Trophoblast cell (in vitro differentiated cells and primary cell): ENCODE results near the gene PHOX2A.
"Not testable (repeated sequence)": the region's sequence is repeated elsewhere in the genome, so short reads cannot be mapped to it uniquely, and the experiment has no call there.

Source experiments
- DNase-seq, 2 donors: peaks; one replicate each; pipeline ENCODE4 v3.0.0-alpha.2; 2016
- H2AFZ ChIP-seq: 2 replicates; pipeline ENCODE4 v1.6.1; 2013; ENCODE audit warnings: low read length, moderate library complexity, mild to moderate bottlenecking; ENCODE audit not compliant: insufficient read depth, poor library complexity
- H2AK5ac ChIP-seq: 2 replicates; pipeline ENCODE4 v1.6.1; 2013; ENCODE audit warnings: mild to moderate bottlenecking, low read length
- H2BK120ac ChIP-seq: 2 replicates; pipeline ENCODE4 v1.6.1; 2013; ENCODE audit warnings: low read length, mild to moderate bottlenecking, moderate library complexity; ENCODE audit not compliant: insufficient read depth, poor library complexity
- H2BK12ac ChIP-seq: 2 replicates; pipeline ENCODE4 v1.6.1; 2013; ENCODE audit warnings: mild to moderate bottlenecking, low read length, moderate library complexity
- H2BK5ac ChIP-seq: 2 replicates; pipeline ENCODE4 v1.6.1; 2013; ENCODE audit warnings: low read length, low read depth, moderate library complexity, mild to moderate bottlenecking; ENCODE audit not compliant: poor library complexity
- H3K14ac ChIP-seq: 2 replicates; pipeline ENCODE4 v1.6.1; 2013; ENCODE audit warnings: mild to moderate bottlenecking, low read length
- H3K18ac ChIP-seq: 2 replicates; pipeline ENCODE4 v1.6.1; 2013; ENCODE audit warnings: mild to moderate bottlenecking, low read length
- H3K23ac ChIP-seq: 2 replicates; pipeline ENCODE4 v1.6.1; 2013; ENCODE audit warnings: low read length
- H3K27ac ChIP-seq: 2 replicates; pipeline ENCODE4 v1.5.1; 2013; ENCODE audit warnings: low read depth, mild to moderate bottlenecking, inconsistent platforms, low read length, moderate library complexity
- H3K27me3 ChIP-seq: 2 replicates; pipeline ENCODE4 v1.6.1; 2013; ENCODE audit warnings: inconsistent platforms, mild to moderate bottlenecking, low read length, moderate library complexity; ENCODE audit not compliant: insufficient read depth
- H3K36me3 ChIP-seq, 2 experiments: 1 replicate in 1 of 2; 2 replicates in 1 of 2; pipeline ENCODE4 v1.6.1; 2013; ENCODE audit warnings: low read length in 2 of 2, mild to moderate bottlenecking in 2 of 2, moderate library complexity in 1 of 2; ENCODE audit not compliant: insufficient read depth in 2 of 2, control insufficient read depth in 1 of 2
- H3K4ac ChIP-seq: 2 replicates; pipeline ENCODE4 v1.6.1; 2013; ENCODE audit warnings: low read depth, mild to moderate bottlenecking, low read length, moderate library complexity
- H3K4me1 ChIP-seq, 2 experiments: 1 replicate in 1 of 2; 2 replicates in 1 of 2; pipeline ENCODE4 v1.6.1; 2013; ENCODE audit warnings: low read length in 2 of 2, mild to moderate bottlenecking in 2 of 2, moderate library complexity in 1 of 2; ENCODE audit not compliant: insufficient read depth in 2 of 2, control insufficient read depth in 1 of 2
- H3K4me2 ChIP-seq: 2 replicates; pipeline ENCODE4 v1.6.1; 2013; ENCODE audit warnings: inconsistent platforms, mild to moderate bottlenecking, low read length, moderate library complexity
- H3K4me3 ChIP-seq: 2 replicates; pipeline ENCODE4 v1.5.1; 2013; ENCODE audit warnings: mild to moderate bottlenecking, low read depth, low read length, inconsistent platforms
- H3K79me1 ChIP-seq: one replicate; pipeline ENCODE4 v1.6.1; 2013; ENCODE audit warnings: low read length
- H3K79me2 ChIP-seq: 2 replicates; pipeline ENCODE4 v1.6.1; 2013; ENCODE audit warnings: low read length, mild to moderate bottlenecking; ENCODE audit not compliant: control insufficient read depth, insufficient read depth, poor library complexity
- H3K9ac ChIP-seq: 2 replicates; pipeline ENCODE4 v1.6.1; 2013; ENCODE audit warnings: mild to moderate bottlenecking, low read length
- H3K9me3 ChIP-seq: 2 replicates; pipeline ENCODE4 v1.6.1; 2013; ENCODE audit warnings: low read depth, mild to moderate bottlenecking, control low read depth, inconsistent platforms, low read length; ENCODE audit not compliant: insufficient read depth
- H4K12ac ChIP-seq: 2 replicates; pipeline ENCODE4 v1.6.1; 2013; ENCODE audit warnings: low read depth, mild to moderate bottlenecking, low read length, moderate library complexity
- H4K8ac ChIP-seq: 2 replicates; pipeline ENCODE4 v1.6.1; 2013; ENCODE audit warnings: low read depth, mild to moderate bottlenecking, low read length, moderate library complexity
- H4K91ac ChIP-seq: one replicate; pipeline ENCODE4 v1.6.1; 2013; ENCODE audit warnings: low read depth, mild to moderate bottlenecking, low read length, moderate library complexity
- WGBS: extraction: QIAGEN DNeasy Blood & Tissue Kit; methylation state at CpG from one replicate; pipeline ENCODE4 v1.1.7; 2013; ENCODE audit warnings: missing lambda C conversion rate; ENCODE audit not compliant: insufficient read length, insufficient coverage; ENCODE audit errors: extremely low coverage; 5-methylcytosine and 5-hydroxymethylcytosine counted together

Gene PHOX2A

GRCh38 chr11:72266960-72267359 lies 23.0 kb upstream of the PHOX2A start:
- not testable (repeated sequence) for H4K8ac ChIP-seq, H3K27me3 ChIP-seq, H2AFZ ChIP-seq, H3K27ac ChIP-seq, H2AK5ac ChIP-seq, H3K14ac ChIP-seq, H4K12ac ChIP-seq, H3K23ac ChIP-seq, H3K36me3 ChIP-seq, H3K9ac ChIP-seq, H2BK120ac ChIP-seq, H2BK12ac ChIP-seq, H3K79me1 ChIP-seq, H3K4ac ChIP-seq, H3K4me3 ChIP-seq, H3K4me1 ChIP-seq, H4K91ac ChIP-seq, H3K4me2 ChIP-seq, DNase-seq, H3K18ac ChIP-seq, H3K79me2 ChIP-seq, H3K9me3 ChIP-seq, H2BK5ac ChIP-seq
- no CpG with 5 or more reads among the region's 5 CpGs for WGBS

- Histone ChIP-seq H3K9ac (no peak overlapping the region), H3K14ac (no peak overlapping the region), H4K12ac (no peak overlapping the region), H3K27ac (no peak overlapping the region), H3K4me2 (no peak overlapping the region), H3K9me3 (no peaks in the 10 kb centered on the region), H3K23ac (no peak overlapping the region), H4K91ac (no peak overlapping the region), H3K79me2 (no peaks in the 10 kb centered on the region), H3K4me1 (no peaks in the 10 kb centered on the region), H3K4ac (no peak overlapping the region), H2BK12ac (no peak overlapping the region), H2BK120ac (no peak overlapping the region), H3K18ac (no peak overlapping the region), H4K8ac (no peak overlapping the region), H2AFZ (no peak overlapping the region), H3K36me3 (no peaks in the 10 kb centered on the region), H3K27me3 (no peaks in the 10 kb centered on the region), H3K79me1 (no peaks in the 10 kb centered on the region), H2BK5ac (no peak overlapping the region), H2AK5ac (no peak overlapping the region), H3K4me3 (no peak overlapping the region)
- DNase-seq: no peak
Measured at GRCh38 chr11:72265951-72266350, 22.0 kb upstream of the PHOX2A start.

- no peaks in the 10 kb centered on the region for H3K4me1 ChIP-seq
- H2AFZ ChIP-seq: no peak overlapping the region
- H3K27ac ChIP-seq: no peak overlapping the region
- H4K8ac ChIP-seq: no peak overlapping the region
- H3K79me2 ChIP-seq: no peaks in the 10 kb centered on the region
- H3K79me1 ChIP-seq: no peaks in the 10 kb centered on the region
- H3K36me3 ChIP-seq: no peaks in the 10 kb centered on the region
- H3K4ac ChIP-seq: no peak overlapping the region
- DNase-seq: no peak
- H3K4me2 ChIP-seq: no peak overlapping the region
- no peak overlapping the region for H4K12ac ChIP-seq
- no peak overlapping the region for H3K23ac ChIP-seq
- no CpG with 5 or more reads among the region's 4 CpGs for WGBS
- H2BK12ac ChIP-seq: no peak overlapping the region
- no peak overlapping the region for H2BK120ac ChIP-seq
- no peak overlapping the region for H3K9ac ChIP-seq
- no peak overlapping the region for H2AK5ac ChIP-seq
- no peak overlapping the region for H3K14ac ChIP-seq
- H2BK5ac ChIP-seq: no peak overlapping the region
- H3K18ac ChIP-seq: no peak overlapping the region
- no peaks in the 10 kb centered on the region for H3K9me3 ChIP-seq
- H4K91ac ChIP-seq: no peak overlapping the region
- H3K27me3 ChIP-seq: no peaks in the 10 kb centered on the region
- no peak overlapping the region for H3K4me3 ChIP-seq
Measured at GRCh38 chr11:72263361-72263760, 19.4 kb upstream of the PHOX2A start.

GRCh38 chr11:72260574-72260973 lies 16.6 kb upstream of the PHOX2A start:
- no peaks in the 10 kb centered on the region for H3K79me2 ChIP-seq

More at GRCh38 chr11:72260574-72260973, 16.6 kb upstream of the PHOX2A start:
- Histone ChIP-seq H3K27ac (no peak overlapping the region), H3K27me3 (no peaks in the 10 kb centered on the region), H3K9ac (no peak overlapping the region), H3K14ac (no peak overlapping the region), H3K9me3 (no peaks in the 10 kb centered on the region), H3K18ac (no peak overlapping the region), H3K36me3 (no peaks in the 10 kb centered on the region), H4K91ac (no peak overlapping the region), H4K12ac (no peak overlapping the region), H2AFZ (no peak overlapping the region), H3K23ac (no peak overlapping the region), H3K4me2 (no peak overlapping the region), H3K4ac (no peak overlapping the region), H3K4me3 (no peak overlapping the region), H2BK12ac (no peak overlapping the region), H2AK5ac (no peak overlapping the region), H3K79me1 (no peaks in the 10 kb centered on the region), H2BK120ac (no peak overlapping the region), H3K4me1 (peaks cover 6% of the 10 kb centered on the region in 2 experiments), H4K8ac (no peak overlapping the region), H2BK5ac (no peak overlapping the region)
- DNase-seq: no peak
- no CpG with 5 or more reads among the region's 5 CpGs for WGBS
